SJCRH30 (cell line): ENCODE data around the gene TTC12. TPM values are rescaled to one million over a fixed set of nuclear protein-coding genes. Genes with fewer than 3 reads are reported as not detected.
"Not testable (repeated sequence)": the region's sequence is repeated elsewhere in the genome, so short reads cannot be mapped to it uniquely, and the experiment has no call there.

ENCODE experiments used
- DNase-seq, 2 experiments: peaks; one replicate each; pipeline ENCODE4 v3.0.0-alpha.2; 2015 to 2020
- H3K27ac ChIP-seq: fragments of 250-450 bp; sonication (Bioruptor Pico); 2 replicates; pipeline ENCODE4 v1.5.1; 2020; ENCODE audit warnings: mild to moderate bottlenecking, moderate library complexity
- H3K27me3 ChIP-seq: fragments of 250-450 bp; sonication (Bioruptor Pico); 2 replicates; pipeline ENCODE4 v1.5.1; 2020; ENCODE audit warnings: mild to moderate bottlenecking, moderate library complexity
- H3K36me3 ChIP-seq: fragments of 250-450 bp; sonication (Bioruptor Pico); 2 replicates; pipeline ENCODE4 v1.5.1; 2020; ENCODE audit warnings: mild to moderate bottlenecking, moderate library complexity
- H3K4me1 ChIP-seq: fragments of 250-450 bp; sonication (Bioruptor Pico); 2 replicates; pipeline ENCODE4 v1.5.1; 2020; ENCODE audit warnings: mild to moderate bottlenecking, moderate library complexity
- H3K4me3 ChIP-seq: fragments of 250-450 bp; sonication (Bioruptor Pico); 2 replicates; pipeline ENCODE4 v1.5.1; 2020; ENCODE audit warnings: mild to moderate bottlenecking, moderate library complexity
- H3K9me3 ChIP-seq: fragments of 250-450 bp; sonication (Bioruptor Pico); replicated peaks from 2 replicates; pipeline ENCODE4 v1.5.1; 2020; ENCODE audit warnings: mild to moderate bottlenecking, moderate library complexity
- total RNA-seq: library from RNA; depleted of rRNA; stranded (reverse); fragments of >200 nt; shearing (Covaris generic); gene quantifications from 2 replicates; pipeline ENCODE4 v1.2.3, GENCODE V29; 2014

TTC12 gene
- total RNA-seq, 1 experiment from 2014 or later, result not detected

DNA sequence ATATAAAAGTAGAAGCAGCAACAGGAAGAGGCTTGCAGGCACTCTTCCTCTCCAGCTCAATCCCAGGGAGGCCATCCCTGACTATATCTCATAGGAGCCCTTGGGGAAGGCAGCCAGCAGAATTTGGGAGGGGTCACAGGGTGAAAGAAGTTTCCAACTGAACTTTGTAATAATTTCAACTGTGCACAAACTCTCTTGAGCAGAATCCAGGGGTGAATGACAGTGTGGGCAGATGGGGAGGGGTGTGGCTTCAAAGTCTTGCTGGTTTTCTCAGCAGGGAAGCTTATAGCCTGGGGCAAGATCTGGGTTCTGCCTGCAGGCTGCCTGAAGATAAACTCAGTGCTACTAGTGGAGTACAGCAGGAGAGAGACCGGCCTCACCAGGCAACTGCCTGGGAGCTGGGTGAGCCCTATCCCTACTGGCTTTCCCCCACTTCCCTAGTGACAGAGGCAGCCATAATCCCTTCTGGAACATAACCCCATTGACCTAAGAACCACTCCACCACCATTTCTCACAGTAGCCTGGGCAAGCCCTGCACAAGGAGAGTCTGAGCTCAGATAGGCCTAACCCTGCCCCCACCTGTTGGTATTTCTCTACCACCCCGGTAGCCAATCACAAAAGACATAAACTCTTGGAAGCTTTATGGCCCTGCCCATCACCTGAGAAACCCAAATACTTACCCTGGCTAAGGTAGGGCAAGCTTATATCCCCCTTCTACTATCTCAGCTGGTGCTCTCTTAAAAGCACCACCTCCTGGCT, 17.8 kb upstream of the TTC12 start:
- no peaks in the 10 kb centered on the region for H3K9me3 ChIP-seq
- H3K27ac ChIP-seq, result no peak overlapping the region
- H3K4me3 ChIP-seq, result no peak overlapping the region
- peak; percentile 17 to 36 for DNase-seq
- H3K27me3 ChIP-seq, result no peaks in the 10 kb centered on the region
- H3K4me1 ChIP-seq, result no peaks in the 10 kb centered on the region; the same call in 1 of the 2 replicates
- no peaks in the 10 kb centered on the region for H3K36me3 ChIP-seq

DNA sequence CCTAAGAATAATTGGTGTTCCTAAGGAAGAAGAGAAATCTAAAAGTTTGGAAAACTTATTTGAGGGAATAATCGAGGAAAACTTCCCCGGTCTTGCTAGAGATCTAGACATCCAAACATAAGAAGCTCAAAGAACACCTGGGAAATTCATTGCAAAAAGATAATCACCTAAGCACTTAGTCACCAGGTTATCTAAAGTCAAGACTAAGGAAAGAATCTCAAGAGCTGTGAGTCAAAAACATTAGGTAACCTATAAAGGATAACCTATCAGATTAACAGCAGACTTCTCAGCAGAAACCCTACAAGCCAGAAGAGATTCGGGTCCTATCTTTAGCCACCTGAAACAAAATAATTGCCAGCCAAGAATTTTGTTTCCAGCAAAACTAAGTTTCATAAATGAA, 15.9 kb upstream of the TTC12 start:
- H3K4me3 ChIP-seq, H3K27ac ChIP-seq, H3K4me1 ChIP-seq, H3K9me3 ChIP-seq, H3K27me3 ChIP-seq, H3K36me3 ChIP-seq, DNase-seq: not testable (repeated sequence)

DNA sequence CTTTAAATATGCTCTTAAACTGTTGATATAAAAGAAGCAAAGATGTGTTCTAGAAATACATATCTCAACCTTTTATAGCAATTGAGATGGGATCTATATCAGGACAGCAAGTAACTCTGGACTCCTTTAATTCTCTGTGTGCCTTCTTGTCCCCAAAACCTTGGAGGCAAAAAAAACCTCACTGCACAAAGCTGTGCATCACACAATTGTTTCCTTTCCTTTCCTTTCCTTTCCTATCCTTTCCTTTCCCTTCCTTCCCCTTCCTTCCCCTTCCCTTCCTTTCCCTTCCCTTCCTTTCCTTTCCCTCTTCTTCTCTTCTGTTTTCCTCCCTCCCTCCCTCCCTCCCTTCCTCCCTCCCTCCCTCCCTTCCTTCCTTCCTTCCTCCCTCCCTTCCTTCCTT, 9.5 kb upstream of the TTC12 start:
- DNase-seq, result no peak
- no peaks in the 10 kb centered on the region for H3K9me3 ChIP-seq
- no peak overlapping the region for H3K27ac ChIP-seq
- H3K27me3 ChIP-seq, result no peaks in the 10 kb centered on the region
- no peak overlapping the region for H3K4me3 ChIP-seq
- H3K4me1 ChIP-seq, result no peaks in the 10 kb centered on the region; the same call in none of the 2 replicates
- no peaks in the 10 kb centered on the region for H3K36me3 ChIP-seq

DNA sequence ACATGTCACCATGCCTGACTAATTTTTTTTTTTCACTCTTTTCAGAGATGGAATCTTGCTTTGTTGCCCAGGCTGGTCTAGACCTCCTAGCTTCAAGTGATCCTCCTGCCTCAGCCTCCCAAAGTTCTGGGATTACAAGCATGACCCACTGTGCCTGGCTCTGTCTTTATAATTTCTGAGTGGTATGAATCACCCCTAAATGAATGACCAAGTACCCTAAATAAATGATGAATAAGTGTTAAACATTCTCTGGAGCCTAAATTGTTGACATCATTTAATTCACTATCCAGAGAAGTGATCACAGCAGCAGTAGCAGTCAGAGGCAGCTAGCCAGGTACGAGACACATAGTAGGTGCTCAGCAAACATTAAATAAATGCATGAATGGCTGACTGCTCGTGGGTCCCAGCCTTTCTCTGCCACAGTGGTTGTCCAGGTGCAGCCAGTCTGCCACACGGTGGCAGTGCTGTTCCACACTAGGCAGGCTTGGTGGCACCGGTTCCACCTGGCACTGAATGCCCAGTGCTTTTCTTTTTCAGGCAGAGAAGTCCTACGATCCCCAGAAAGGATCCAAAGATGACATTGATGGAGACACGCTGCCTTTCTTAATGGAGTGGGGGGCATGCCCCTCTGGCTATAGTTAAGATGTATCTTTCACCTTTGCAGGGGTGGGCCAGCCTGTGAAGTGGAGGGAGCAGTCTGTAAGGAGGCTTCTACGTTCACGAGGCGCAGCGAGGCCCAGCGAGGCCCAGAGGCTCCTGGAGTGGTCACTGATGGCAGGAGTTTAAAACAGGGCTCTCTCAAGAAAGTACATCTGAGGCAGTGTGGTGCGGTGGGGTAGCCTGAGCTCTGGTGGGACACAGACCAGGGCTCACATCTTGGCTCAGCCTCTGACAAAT, 8.7 kb upstream of the TTC12 start:
- Histone ChIP-seq H3K4me3 (no peak overlapping the region), H3K36me3 (no peaks in the 10 kb centered on the region), H3K27me3 (no peaks in the 10 kb centered on the region), H3K4me1 (no peaks in the 10 kb centered on the region; the same call in none of the 2 replicates), H3K9me3 (no peaks in the 10 kb centered on the region), H3K27ac (no peak overlapping the region)
- DNase-seq, result peak; percentile 60 to 76

DNA sequence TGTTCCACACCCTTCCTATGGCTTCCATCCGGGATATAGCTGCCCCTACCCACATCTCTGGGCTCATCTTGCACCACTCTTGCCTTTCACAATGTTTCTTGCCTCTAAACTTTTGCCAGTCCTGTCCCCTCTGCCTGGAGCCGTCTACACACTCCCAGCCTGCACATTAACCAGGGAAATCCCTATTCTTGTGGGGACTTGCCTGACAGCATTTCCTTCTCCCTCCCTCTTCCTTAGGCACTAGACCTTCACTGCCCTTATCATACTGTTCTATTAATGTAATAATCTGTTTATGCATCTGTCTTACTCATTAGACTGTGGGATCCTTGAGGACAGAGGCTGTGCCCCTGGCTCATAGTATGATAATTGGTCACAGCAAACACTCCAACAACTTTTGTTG, 5.8 kb upstream of the TTC12 start:
- peaks cover 12% of the 10 kb centered on the region; the same call in 1 of the 2 replicates for H3K4me1 ChIP-seq
- H3K9me3 ChIP-seq, result no peaks in the 10 kb centered on the region
- no peak for DNase-seq
- no peaks in the 10 kb centered on the region for H3K36me3 ChIP-seq
- H3K27ac ChIP-seq, result no peak overlapping the region
- H3K27me3 ChIP-seq, result no peaks in the 10 kb centered on the region
- H3K4me3 ChIP-seq, result no peak overlapping the region

DNA sequence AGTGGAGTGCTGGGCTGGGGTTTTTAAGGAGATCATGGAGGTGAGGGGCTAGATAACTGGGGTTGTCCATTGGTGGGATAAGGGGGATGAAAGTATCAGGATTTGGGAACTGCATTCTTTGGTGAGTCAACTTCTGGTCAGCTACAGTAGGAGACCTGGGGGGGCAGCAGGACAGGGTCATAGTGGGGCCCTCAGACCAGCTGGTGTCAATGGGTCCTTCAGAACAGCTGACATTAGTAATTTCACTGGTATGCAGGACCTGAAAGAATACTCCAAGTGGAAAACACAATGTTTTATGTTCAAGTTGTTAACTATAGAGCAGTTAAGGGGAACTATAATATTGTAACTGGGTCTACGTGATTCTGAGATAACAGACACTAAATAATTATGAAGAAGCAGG, 2.8 kb upstream of the TTC12 start:
- Histone ChIP-seq H3K27ac (peak overlapping the region; percentile 46), H3K4me3 (no peak overlapping the region), H3K27me3 (no peaks in the 10 kb centered on the region), H3K36me3 (no peaks in the 10 kb centered on the region), H3K4me1 (peaks cover 12% of the 10 kb centered on the region; the same call in 1 of the 2 replicates), H3K9me3 (no peaks in the 10 kb centered on the region)
- DNase-seq, result peak; percentile 40 to 42

DNA sequence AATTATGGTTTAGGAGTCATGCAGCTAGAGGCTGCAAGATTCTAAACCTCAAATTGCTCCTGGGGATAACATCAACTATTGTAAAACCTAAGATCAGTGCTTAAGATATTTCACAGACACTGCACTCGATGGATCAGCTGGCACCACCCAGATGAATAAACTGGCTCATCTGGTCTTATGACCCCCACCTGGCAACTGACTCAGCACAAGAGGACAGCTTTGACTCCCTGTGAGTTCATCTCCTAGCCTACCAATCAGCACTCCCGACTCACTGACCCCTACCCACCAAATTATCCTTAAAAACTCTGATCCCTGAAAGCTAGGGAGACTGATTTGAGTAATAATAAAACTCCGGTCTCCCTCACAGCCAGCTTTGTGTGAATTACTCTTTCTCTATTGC, 782 bp upstream of the TTC12 start:
- Histone ChIP-seq H3K4me3 (no peak overlapping the region), H3K27ac (no peak overlapping the region), H3K9me3 (no peaks in the 10 kb centered on the region), H3K27me3 (no peaks in the 10 kb centered on the region), H3K4me1 (peaks cover 12% of the 10 kb centered on the region; the same call in 1 of the 2 replicates), H3K36me3 (no peaks in the 10 kb centered on the region)
- no peak for DNase-seq

DNA sequence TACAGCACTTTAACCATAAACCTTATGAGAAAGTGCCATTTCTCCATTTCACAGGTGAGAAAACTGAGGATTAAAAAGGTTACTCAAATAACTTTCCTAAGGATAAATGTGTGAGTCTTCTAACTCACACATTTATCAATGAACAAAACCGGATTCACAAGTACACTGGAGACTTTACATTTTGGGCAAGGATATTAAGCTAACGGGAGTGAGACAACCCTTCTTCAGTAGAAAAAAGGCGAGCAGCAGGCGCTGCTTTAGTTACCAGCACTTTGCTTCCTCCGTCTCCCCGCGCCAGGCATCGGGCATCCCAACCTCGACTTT, 356 bp upstream of the TTC12 start:
- DNase-seq, result no peak
- Histone ChIP-seq H3K36me3 (no peaks in the 10 kb centered on the region), H3K9me3 (no peaks in the 10 kb centered on the region), H3K4me1 (peaks cover 12% of the 10 kb centered on the region; the same call in 1 of the 2 replicates), H3K27ac (no peak overlapping the region), H3K4me3 (no peak overlapping the region), H3K27me3 (no peaks in the 10 kb centered on the region)

DNA sequence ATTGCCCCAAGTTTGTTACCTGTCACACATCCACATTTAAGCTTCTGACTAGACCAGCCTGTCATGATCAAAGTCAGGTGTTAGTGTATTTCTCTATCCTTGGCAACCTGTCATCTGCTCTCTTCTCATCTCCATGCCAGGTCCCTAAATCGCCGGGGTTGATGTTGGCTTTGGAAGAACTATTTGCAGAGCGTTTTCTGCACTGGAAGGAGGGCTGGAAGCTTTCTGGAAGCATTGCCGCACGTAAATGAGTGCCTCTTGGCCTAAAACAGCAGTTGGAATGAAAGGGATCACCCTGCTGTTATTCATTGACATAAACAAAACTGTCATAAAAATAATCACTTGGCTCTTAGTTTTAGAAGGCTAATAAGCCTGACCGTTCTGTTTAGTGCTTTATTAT, 1.4 kb downstream of the TTC12 start:
- H3K9me3 ChIP-seq, result no peaks in the 10 kb centered on the region
- peaks cover 12% of the 10 kb centered on the region; the same call in 1 of the 2 replicates for H3K4me1 ChIP-seq
- DNase-seq, result no peak
- H3K27ac ChIP-seq, result no peak overlapping the region
- H3K27me3 ChIP-seq, result no peaks in the 10 kb centered on the region
- no peaks in the 10 kb centered on the region for H3K36me3 ChIP-seq
- H3K4me3 ChIP-seq, result no peak overlapping the region

DNA sequence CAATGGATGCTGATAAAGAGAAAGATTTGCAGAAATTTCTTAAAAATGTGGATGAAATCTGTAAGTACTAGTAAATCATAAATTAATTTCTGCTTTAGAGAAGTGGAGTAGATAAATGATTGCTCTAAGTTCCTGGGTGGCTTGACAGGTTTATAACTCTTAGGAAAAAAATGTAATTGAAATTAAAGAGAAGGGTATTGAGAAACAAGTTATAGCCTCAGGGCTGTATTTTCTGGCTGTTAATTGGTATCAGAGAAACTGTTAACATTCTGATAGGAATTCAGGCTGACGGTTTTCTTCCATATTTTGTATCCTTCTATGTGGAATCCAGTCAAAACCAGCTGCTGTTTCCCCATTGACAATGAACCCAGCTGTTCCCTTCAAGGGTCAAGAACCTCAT, 1.9 kb downstream of the TTC12 start:
- H3K27me3 ChIP-seq, result no peaks in the 10 kb centered on the region
- no peaks in the 10 kb centered on the region for H3K9me3 ChIP-seq
- DNase-seq, result no peak
- H3K4me3 ChIP-seq, result no peak overlapping the region
- no peak overlapping the region for H3K27ac ChIP-seq
- peaks cover 9% of the 10 kb centered on the region; the same call in 1 of the 2 replicates for H3K4me1 ChIP-seq
- no peaks in the 10 kb centered on the region for H3K36me3 ChIP-seq

DNA sequence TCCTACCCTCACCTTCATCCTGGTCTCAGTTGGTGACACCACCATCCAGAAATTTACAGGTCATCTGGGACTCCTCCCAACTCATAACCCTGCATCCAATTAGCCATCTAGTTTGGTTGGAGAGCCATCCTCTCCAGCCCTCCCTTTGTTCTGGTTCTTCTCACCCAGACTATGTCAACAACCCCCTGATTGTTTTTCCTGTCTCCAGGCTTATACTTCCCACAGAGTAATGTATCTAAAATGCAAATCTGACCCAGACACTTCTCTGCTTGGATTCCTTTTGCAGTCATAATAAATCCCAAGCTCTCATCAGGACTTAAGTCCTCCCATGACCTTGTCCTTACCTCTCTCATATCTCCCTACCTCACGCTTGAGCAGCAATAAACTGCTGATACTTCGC, 3.0 kb downstream of the TTC12 start:
- no peaks in the 10 kb centered on the region for H3K9me3 ChIP-seq
- no peak overlapping the region for H3K27ac ChIP-seq
- H3K36me3 ChIP-seq, result no peaks in the 10 kb centered on the region
- DNase-seq, result no peak
- no peak overlapping the region for H3K4me3 ChIP-seq
- no peaks in the 10 kb centered on the region for H3K27me3 ChIP-seq
- no peaks in the 10 kb centered on the region for H3K4me1 ChIP-seq

DNA sequence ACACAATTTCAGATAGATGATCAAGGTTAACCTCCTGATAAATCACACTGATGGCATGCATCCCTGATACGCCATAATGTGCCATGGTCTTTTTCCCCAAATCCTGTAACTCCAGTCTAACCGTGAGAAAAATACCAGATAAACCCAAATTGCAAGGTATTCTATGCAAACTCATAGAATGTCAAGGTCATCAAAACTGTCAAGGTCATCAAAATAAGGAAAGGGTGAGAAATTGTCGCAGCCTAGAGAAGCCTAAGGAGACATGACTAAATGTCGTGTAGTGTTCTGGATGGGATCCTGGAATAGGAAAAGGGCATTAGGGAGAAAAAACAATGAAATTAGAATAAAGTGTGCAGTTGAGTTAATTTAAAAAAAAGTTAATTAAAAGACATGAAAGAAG, 4.7 kb downstream of the TTC12 start:
- Histone ChIP-seq H3K27ac (no peak overlapping the region), H3K4me3 (no peak overlapping the region), H3K36me3 (no peaks in the 10 kb centered on the region), H3K9me3 (no peaks in the 10 kb centered on the region), H3K27me3 (no peaks in the 10 kb centered on the region), H3K4me1 (no peaks in the 10 kb centered on the region)
- no peak for DNase-seq

DNA sequence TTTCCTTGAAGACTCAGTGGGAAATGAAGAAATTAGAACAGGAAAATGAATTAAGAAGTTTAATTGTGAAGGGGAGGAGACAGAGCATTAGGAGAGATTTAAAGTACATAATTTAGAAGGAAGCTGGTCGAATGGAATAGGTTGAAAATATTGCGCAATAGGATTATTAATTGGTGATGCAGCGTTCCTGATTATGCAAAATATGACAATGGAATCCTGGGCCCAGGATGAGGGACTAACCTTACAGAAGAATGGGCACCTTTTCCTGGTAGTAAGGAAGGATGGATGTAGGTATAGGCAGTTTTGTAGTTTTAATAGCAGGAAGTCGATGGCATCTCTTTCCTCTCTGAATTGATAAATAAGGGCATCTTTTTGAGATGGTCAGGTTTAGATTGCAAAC, 7.8 kb downstream of the TTC12 start:
- Histone ChIP-seq H3K27ac (no peak overlapping the region), H3K27me3 (no peaks in the 10 kb centered on the region), H3K4me3 (no peak overlapping the region), H3K4me1 (no peaks in the 10 kb centered on the region), H3K9me3 (no peaks in the 10 kb centered on the region), H3K36me3 (no peaks in the 10 kb centered on the region)
- DNase-seq, result no peak

DNA sequence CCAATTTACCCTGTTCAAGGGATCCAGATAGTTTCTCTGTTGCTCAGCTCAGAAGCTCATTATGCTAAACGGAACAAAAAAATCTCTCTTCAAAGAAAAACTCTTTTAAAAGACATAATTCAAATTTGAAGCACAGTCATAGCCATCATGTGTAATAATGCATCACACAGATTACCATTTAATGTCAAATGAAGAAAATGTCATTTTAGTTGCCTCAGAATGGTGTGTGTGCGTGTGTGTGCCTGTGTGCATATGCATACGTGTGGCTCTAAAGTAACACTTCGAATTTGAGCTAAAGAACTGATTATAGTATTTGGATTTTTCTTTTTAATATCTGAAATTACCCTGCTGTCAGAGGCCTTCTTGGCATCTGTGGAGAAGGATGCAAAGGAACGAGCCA, 9.9 kb downstream of the TTC12 start:
- no peaks in the 10 kb centered on the region for H3K4me1 ChIP-seq
- no peaks in the 10 kb centered on the region for H3K9me3 ChIP-seq
- H3K27ac ChIP-seq, result no peak overlapping the region
- H3K27me3 ChIP-seq, result no peaks in the 10 kb centered on the region
- no peak overlapping the region for H3K4me3 ChIP-seq
- H3K36me3 ChIP-seq, result no peaks in the 10 kb centered on the region
- no peak for DNase-seq

DNA sequence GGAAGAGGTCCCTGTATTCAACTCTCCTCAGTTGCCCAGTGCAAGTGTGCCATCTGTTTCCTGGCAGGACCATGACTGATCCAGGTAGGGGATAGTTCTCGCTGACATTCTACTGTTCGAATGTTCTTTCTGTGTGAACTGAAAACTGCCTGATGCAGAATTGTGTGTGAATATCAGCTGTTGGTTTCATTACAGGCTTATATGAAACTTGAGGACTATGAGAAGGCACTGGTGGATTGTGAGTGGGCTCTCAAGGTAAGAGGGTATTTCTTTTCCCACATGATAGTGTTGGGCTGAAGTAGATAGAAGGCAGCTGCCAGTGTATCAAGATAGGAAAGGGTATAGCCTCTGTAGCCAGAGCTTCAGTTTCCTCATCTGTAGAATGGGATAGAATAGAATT, 15.3 kb downstream of the TTC12 start:
- no peak overlapping the region for H3K4me3 ChIP-seq
- H3K27me3 ChIP-seq, result no peaks in the 10 kb centered on the region
- no peak overlapping the region for H3K27ac ChIP-seq
- no peak for DNase-seq
- no peaks in the 10 kb centered on the region for H3K9me3 ChIP-seq
- H3K4me1 ChIP-seq, result no peaks in the 10 kb centered on the region
- no peaks in the 10 kb centered on the region for H3K36me3 ChIP-seq
